WTC11 (cell line): ENCODE measurements around the gene MMP26. TPM values are rescaled to one million over a fixed set of nuclear protein-coding genes. Genes with fewer than 3 reads are reported as not detected.

Source experiments
- ATAC-seq: fragments of 200-7000 bp; cut with Tn5 transposase; 2 replicates; pipeline ENCODE4 v1.10.0; 2021; ENCODE audit warnings: mild to moderate bottlenecking, moderate library complexity
- CTCF ChIA-PET: fragments of 300-600 bp; sonication (Branson Sonifier 250); formaldehyde crosslinking; loops from one replicate; lab custom pipeline; 2021; ENCODE audit warnings: antibody characterized with exemption; lab: Charles Lee
- POLR2A ChIA-PET: fragments of 350-600 bp; sonication (Branson Sonifier 250); formaldehyde crosslinking; loops from one replicate; lab custom pipeline; 2021; ENCODE audit warnings: antibody characterized with exemption; lab: Charles Lee
- DNase-seq: peaks from one replicate; pipeline ENCODE4 v3.0.0; 2021; ENCODE audit warnings: low spot score
- H3K27ac Mint-ChIP-seq: 2 replicates; pipeline ENCODE4 v1.8.0; 2021; ENCODE audit warnings: mixed read lengths
- H3K27me3 Mint-ChIP-seq: 2 replicates; pipeline ENCODE4 v1.8.0; 2021; ENCODE audit warnings: low read depth, mild to moderate bottlenecking, moderate library complexity, mixed read lengths
- H3K36me3 Mint-ChIP-seq: 2 replicates; pipeline ENCODE4 v1.8.0; 2021; ENCODE audit warnings: mixed read lengths
- H3K4me1 Mint-ChIP-seq: 2 replicates; pipeline ENCODE4 v1.8.0; 2022; ENCODE audit warnings: mixed read lengths
- H3K4me3 Mint-ChIP-seq: 2 replicates; pipeline ENCODE4 v1.8.0; 2021; ENCODE audit warnings: mild to moderate bottlenecking, moderate library complexity, mixed read lengths
- H3K9me3 Mint-ChIP-seq: 2 replicates; pipeline ENCODE4 v1.8.0; 2021; ENCODE audit warnings: mixed read lengths
- ESRRA ChIP-seq: sonication (generic); formaldehyde crosslinking; IDR thresholded peaks from 2 replicates; pipeline ENCODE4 v1.8.1; 2022; ENCODE audit warnings: mild to moderate bottlenecking, missing genetic modification reagents, borderline replicate concordance
- FOXJ3 ChIP-seq: sonication (generic); formaldehyde crosslinking; IDR thresholded peaks from 2 replicates; pipeline ENCODE4 v1.9.0; 2021; ENCODE audit warnings: missing genetic modification reagents, mild to moderate bottlenecking, borderline replicate concordance
- FOXP1 ChIP-seq: sonication (generic); formaldehyde crosslinking; IDR thresholded peaks from 2 replicates; pipeline ENCODE4 v1.8.0; 2022; ENCODE audit warnings: missing genetic modification reagents, mild to moderate bottlenecking, moderate library complexity, borderline replicate concordance
- NFATC4 ChIP-seq: fragments of 250-450 bp; sonication (Bioruptor Pico); IDR thresholded peaks from 2 replicates; pipeline ENCODE4 v1.9.0; 2021; ENCODE audit warnings: mild to moderate bottlenecking
- NFYB ChIP-seq: sonication (generic); formaldehyde crosslinking; conservative IDR thresholded peaks from 2 replicates; pipeline ENCODE4 v1.8.0; 2022; ENCODE audit warnings: low read depth, missing genetic modification reagents
- OVOL2 ChIP-seq: fragments of 250-450 bp; sonication (Bioruptor Pico); IDR thresholded peaks from 2 replicates; pipeline ENCODE4 v1.9.0; 2021; ENCODE audit warnings: mild to moderate bottlenecking, borderline replicate concordance
- SMAD3 ChIP-seq: sonication (generic); formaldehyde crosslinking; IDR thresholded peaks from 2 replicates; pipeline ENCODE4 v1.8.0; 2022; ENCODE audit warnings: missing genetic modification reagents, mild to moderate bottlenecking, borderline replicate concordance
- SMAD4 ChIP-seq: sonication (generic); formaldehyde crosslinking; IDR thresholded peaks from 2 replicates; pipeline ENCODE4 v1.8.0; 2022; ENCODE audit warnings: mild to moderate bottlenecking, missing genetic modification reagents
- TEAD4 ChIP-seq: sonication (generic); formaldehyde crosslinking; IDR thresholded peaks from 2 replicates; pipeline ENCODE4 v1.8.0; 2022; ENCODE audit warnings: mild to moderate bottlenecking, missing genetic modification reagents
- ZNF219 ChIP-seq: sonication (generic); formaldehyde crosslinking; IDR thresholded peaks from 2 replicates; pipeline ENCODE4 v1.8.0; 2023; ENCODE audit warnings: missing genetic modification reagents, mild to moderate bottlenecking, borderline replicate concordance
- ZNF232 ChIP-seq: sonication (generic); formaldehyde crosslinking; IDR thresholded peaks from 2 replicates; pipeline ENCODE4 v1.8.0; 2022; ENCODE audit warnings: mild to moderate bottlenecking, missing genetic modification reagents
- total RNA-seq: library from RNA; stranded (reverse); gene quantifications from 3 replicates; pipeline ENCODE4 v1.2.3, GENCODE V29; 2021
- TF ChIP-seq, protein P1 (sequence below): sonication (generic); formaldehyde crosslinking; IDR thresholded peaks from 2 replicates; pipeline ENCODE4 v1.8.0; 2023; ENCODE audit warnings: mild to moderate bottlenecking, missing genetic modification reagents
- TF ChIP-seq, protein P2 (sequence below): sonication (generic); formaldehyde crosslinking; IDR thresholded peaks from 2 replicates; pipeline ENCODE4 v1.8.1; 2023; ENCODE audit warnings: mild to moderate bottlenecking, missing genetic modification reagents, moderate library complexity
- TF ChIP-seq, protein P3 (sequence below): fragments of 250-450 bp; sonication (Bioruptor Pico); IDR thresholded peaks from 2 replicates; pipeline ENCODE4 v1.9.0; 2021; ENCODE audit warnings: mild to moderate bottlenecking
- TF ChIP-seq, protein P4 (sequence below): fragments of 250-450 bp; sonication (Bioruptor Pico); IDR thresholded peaks from 2 replicates; pipeline ENCODE4 v1.8.0; 2021; ENCODE audit warnings: mild to moderate bottlenecking
- TF ChIP-seq, protein P5 (sequence below): sonication (generic); formaldehyde crosslinking; IDR thresholded peaks from 2 replicates; pipeline ENCODE4 v1.8.1; 2022; ENCODE audit warnings: mild to moderate bottlenecking, moderate library complexity, missing genetic modification reagents

The MMP26 gene
- total RNA-seq, 1 experiment from 2014 or later: not detected

DNA sequence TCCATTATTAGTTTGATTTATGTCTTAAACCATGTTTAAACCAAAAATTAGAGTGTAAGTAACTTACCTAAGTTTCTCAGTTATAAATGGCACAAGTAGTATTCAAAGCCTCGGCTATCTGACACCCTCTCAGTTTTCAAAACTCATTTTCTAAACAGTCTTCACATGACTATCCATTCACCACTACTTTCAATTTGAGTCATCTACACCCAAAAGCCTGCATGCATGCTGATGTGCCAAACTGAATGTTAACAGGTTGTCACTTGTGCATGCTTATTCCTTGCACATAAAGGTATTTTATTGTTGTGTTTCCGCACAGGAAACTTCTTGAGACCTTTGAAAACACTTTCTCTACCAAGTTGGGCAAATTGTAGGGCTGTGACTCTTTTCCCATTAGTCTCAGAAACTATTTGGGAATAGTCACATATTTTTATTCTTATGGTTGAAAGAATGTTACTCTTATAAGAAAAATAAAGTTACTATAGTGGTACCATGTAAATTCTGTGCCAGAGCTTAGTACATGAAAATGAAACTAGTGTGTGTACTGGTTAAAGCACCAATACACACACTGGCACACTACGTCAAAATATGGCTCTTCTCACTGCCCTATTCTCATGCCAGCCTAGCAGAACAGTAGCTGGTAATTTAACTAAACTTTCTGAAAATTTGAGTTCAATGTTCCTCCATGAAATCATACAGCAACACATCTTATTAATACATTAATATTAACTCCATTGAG lies 4.7 kb upstream of the MMP26 start (continued):
- TF ChIP-seq, protein P1, sequence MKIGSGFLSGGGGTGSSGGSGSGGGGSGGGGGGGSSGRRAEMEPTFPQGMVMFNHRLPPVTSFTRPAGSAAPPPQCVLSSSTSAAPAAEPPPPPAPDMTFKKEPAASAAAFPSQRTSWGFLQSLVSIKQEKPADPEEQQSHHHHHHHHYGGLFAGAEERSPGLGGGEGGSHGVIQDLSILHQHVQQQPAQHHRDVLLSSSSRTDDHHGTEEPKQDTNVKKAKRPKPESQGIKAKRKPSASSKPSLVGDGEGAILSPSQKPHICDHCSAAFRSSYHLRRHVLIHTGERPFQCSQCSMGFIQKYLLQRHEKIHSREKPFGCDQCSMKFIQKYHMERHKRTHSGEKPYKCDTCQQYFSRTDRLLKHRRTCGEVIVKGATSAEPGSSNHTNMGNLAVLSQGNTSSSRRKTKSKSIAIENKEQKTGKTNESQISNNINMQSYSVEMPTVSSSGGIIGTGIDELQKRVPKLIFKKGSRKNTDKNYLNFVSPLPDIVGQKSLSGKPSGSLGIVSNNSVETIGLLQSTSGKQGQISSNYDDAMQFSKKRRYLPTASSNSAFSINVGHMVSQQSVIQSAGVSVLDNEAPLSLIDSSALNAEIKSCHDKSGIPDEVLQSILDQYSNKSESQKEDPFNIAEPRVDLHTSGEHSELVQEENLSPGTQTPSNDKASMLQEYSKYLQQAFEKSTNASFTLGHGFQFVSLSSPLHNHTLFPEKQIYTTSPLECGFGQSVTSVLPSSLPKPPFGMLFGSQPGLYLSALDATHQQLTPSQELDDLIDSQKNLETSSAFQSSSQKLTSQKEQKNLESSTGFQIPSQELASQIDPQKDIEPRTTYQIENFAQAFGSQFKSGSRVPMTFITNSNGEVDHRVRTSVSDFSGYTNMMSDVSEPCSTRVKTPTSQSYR (CRISPR knock-in tag): no peak
- TF ChIP-seq ZNF219 (CRISPR knock-in tag): no peak
- TF ChIP-seq FOXJ3 (CRISPR knock-in tag): no peak

DNA sequence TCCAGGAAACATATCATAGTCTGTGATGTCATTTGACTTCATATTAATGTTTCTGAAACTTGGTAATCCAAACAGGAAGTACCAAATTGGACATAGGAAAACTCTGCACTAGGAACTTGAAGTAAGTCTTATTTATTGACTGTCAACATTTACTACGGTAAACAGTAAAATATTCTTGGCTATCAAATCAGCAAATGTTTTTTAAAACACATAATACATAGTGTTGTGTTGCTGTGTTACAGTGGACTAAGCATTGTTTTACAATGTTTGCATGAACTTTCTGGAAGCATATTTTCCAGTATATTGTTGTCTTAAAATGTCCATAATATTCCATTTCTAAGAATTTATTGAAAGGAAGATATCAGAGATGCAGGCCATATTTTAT lies 4.2 kb upstream of the MMP26 start:
- ChIA-PET POLR2A (no interaction called here), CTCF (no interaction called here)
- Mint-ChIP-seq H3K27ac (no peak overlapping the region), H3K4me1 (peaks cover 27% of the 10 kb centered on the region), H3K4me3 (no peak overlapping the region), H3K27me3 (no peaks in the 10 kb centered on the region), H3K9me3 (no peaks in the 10 kb centered on the region), H3K36me3 (no peaks in the 10 kb centered on the region)
- ATAC-seq: no peak
- no peak for DNase-seq
- TF ChIP-seq NFATC4 (CRISPR knock-in tag) (no peak), SMAD4 (CRISPR knock-in tag) (no peak), OVOL2 (CRISPR knock-in tag) (no peak), TEAD4 (CRISPR knock-in tag) (no peak), ZNF232 (CRISPR knock-in tag) (no peak), SMAD3 (CRISPR knock-in tag) (no peak)
- TF ChIP-seq, protein P2, sequence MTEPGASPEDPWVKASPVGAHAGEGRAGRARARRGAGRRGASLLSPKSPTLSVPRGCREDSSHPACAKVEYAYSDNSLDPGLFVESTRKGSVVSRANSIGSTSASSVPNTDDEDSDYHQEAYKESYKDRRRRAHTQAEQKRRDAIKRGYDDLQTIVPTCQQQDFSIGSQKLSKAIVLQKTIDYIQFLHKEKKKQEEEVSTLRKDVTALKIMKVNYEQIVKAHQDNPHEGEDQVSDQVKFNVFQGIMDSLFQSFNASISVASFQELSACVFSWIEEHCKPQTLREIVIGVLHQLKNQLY (CRISPR knock-in tag): no peak
- TF ChIP-seq, protein P3, sequence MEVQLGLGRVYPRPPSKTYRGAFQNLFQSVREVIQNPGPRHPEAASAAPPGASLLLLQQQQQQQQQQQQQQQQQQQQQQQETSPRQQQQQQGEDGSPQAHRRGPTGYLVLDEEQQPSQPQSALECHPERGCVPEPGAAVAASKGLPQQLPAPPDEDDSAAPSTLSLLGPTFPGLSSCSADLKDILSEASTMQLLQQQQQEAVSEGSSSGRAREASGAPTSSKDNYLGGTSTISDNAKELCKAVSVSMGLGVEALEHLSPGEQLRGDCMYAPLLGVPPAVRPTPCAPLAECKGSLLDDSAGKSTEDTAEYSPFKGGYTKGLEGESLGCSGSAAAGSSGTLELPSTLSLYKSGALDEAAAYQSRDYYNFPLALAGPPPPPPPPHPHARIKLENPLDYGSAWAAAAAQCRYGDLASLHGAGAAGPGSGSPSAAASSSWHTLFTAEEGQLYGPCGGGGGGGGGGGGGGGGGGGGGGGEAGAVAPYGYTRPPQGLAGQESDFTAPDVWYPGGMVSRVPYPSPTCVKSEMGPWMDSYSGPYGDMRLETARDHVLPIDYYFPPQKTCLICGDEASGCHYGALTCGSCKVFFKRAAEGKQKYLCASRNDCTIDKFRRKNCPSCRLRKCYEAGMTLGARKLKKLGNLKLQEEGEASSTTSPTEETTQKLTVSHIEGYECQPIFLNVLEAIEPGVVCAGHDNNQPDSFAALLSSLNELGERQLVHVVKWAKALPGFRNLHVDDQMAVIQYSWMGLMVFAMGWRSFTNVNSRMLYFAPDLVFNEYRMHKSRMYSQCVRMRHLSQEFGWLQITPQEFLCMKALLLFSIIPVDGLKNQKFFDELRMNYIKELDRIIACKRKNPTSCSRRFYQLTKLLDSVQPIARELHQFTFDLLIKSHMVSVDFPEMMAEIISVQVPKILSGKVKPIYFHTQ (CRISPR knock-in tag): no peak
- TF ChIP-seq, protein P4, sequence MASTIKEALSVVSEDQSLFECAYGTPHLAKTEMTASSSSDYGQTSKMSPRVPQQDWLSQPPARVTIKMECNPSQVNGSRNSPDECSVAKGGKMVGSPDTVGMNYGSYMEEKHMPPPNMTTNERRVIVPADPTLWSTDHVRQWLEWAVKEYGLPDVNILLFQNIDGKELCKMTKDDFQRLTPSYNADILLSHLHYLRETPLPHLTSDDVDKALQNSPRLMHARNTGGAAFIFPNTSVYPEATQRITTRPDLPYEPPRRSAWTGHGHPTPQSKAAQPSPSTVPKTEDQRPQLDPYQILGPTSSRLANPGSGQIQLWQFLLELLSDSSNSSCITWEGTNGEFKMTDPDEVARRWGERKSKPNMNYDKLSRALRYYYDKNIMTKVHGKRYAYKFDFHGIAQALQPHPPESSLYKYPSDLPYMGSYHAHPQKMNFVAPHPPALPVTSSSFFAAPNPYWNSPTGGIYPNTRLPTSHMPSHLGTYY: no peak

DNA sequence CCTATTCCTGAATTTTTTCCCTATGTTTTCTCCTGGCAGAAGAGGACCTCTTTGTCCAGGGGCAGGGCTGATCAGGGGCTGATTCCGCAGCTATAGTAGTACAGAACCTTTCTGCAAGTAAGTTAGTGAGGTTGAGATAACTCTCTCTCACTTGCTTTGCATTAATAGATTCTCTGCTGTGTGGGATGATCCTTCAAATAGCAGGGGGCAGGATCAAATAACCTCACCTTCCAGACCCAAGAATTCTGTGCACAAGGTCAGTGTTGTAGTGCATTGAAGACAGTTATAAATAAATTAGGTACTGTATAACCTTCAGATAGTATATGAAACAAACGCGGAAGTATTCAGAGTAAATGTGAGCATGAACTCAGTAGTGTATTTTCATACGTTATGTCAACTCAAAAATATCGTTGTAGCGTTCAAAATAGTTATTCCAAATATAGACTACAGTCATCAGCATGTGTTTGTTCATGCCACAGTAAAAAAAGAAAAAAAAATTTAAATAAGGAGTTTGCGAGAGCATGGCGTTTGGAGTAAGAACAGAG lies 278 bp downstream of the MMP26 start:
- no peaks in the 10 kb centered on the region for H3K36me3 Mint-ChIP-seq
- TF ChIP-seq FOXP1 (no peak), ESRRA (CRISPR knock-in tag) (no peak), NFYB (no peak)
- TF ChIP-seq, protein P5, sequence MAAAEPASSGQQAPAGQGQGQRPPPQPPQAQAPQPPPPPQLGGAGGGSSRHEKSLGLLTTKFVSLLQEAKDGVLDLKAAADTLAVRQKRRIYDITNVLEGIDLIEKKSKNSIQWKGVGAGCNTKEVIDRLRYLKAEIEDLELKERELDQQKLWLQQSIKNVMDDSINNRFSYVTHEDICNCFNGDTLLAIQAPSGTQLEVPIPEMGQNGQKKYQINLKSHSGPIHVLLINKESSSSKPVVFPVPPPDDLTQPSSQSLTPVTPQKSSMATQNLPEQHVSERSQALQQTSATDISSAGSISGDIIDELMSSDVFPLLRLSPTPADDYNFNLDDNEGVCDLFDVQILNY: no peak
- TF ChIP-seq, protein P3 (CRISPR knock-in tag): no peak

More for the DNA sequence above, 278 bp downstream of the MMP26 start:
- Mint-ChIP-seq H3K27ac (peak overlapping the region; percentile 95), H3K9me3 (0 out of 2 replicates have a peak, but pooled peaks cover 3% of the 10 kb centered on the region), H3K4me3 (peak overlapping the region; percentile 57), H3K4me1 (peaks cover 29% of the 10 kb centered on the region), H3K27me3 (no peaks in the 10 kb centered on the region)
- ChIA-PET POLR2A (no interaction called here), CTCF (interaction anchor here (1.0 to 3.2 kb wide), 3 partner anchors 13 to 68 kb away, joined by 3 to 16 read pairs (median 8); partner anchors contain the start of gene OR51D1)
- ATAC-seq: peak; percentile 59
- no peak for DNase-seq
